GM19372 (cell line): ENCODE results near the gene TREM2.
"Not testable (repeated sequence)": the region's sequence is repeated elsewhere in the genome, so short reads cannot be mapped to it uniquely, and the experiment has no call there.

ENCODE experiments used
- ATAC-seq: cut with Tn5 transposase; IDR thresholded peaks from one replicate; pipeline ENCODE4 v1.9.1; 2021; ENCODE audit warnings: mild to moderate bottlenecking, low read depth, moderate library complexity; ENCODE audit not compliant: unreplicated experiment

Gene TREM2

DNA sequence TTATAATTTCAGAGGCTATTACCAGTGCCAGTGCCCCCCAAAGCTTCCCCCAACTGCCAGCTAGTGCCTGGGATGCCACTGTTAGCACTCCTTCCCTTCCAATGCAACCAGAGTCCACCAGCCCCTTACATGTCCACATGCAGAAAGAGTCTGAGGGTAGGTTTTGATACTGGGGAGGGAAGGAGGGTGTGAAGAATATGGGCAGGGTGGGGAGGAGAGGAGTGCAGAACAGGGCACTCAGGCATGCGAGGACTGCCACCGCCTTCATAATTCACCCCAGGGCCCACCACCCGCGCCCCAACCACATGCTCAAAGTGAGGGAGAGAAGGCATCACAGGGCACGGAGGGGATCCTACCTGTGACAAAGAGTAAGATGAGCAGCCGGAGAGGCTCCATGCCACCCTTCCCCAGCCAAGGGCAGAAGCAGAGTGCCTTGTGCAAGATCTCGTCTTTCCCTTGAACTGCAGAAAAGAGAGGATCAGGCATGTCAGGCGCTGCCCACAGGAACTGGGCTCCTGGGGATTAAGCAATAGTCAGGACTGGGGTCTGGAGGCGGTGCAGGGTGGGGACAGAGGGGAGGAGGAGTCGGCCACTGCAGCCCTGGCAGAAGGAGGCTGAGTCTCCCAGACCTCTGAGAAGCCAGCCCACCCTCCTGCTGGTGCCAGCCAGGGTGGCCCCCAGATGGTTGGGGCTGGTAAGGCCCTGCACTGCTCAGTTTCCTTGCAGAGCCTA, at the start of gene TREM2:
TREM2 (minus strand) TSS at position 430 of the 732 bp plus-strand sequence; CDS start at position 396, 34 bp downstream.
- no peak for ATAC-seq

DNA sequence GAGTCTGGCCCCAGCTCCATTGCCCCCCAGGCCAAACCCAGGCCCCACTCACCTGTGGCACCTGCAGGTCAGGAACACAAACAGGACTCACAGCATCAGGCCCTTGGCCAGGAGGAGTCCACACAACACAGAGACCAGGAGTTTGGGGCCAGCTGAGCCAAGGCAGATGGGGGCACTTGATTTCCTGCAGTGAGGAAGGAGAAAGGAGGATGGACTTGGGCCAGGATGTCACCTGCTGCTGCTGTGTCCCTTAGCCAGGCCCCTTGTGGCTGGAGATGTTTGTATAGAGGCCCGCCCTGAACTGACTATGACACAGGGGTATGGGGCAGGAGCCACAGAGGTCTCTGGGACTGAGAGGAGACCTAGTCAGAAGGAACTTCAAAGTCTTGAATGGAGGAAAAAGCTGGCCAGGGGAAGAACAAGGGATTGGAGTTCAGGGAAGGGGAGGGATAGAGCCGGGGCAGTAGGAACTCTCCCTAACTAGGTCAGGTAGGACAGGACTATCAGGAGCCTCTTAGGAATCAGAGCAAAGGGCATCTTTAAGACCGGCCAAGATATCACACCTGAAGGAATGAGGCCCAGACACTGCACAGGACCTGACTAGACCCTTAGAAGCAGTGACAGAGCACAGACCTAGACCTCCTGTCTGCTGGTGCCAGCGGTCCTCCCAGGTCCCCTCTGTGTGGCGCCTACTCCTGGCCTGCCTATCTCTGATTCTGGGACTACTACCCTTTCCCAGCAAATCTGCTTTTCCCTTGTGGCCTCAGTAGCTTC, 46.8 kb upstream of the TREM2 start:
- ATAC-seq: no peak

DNA sequence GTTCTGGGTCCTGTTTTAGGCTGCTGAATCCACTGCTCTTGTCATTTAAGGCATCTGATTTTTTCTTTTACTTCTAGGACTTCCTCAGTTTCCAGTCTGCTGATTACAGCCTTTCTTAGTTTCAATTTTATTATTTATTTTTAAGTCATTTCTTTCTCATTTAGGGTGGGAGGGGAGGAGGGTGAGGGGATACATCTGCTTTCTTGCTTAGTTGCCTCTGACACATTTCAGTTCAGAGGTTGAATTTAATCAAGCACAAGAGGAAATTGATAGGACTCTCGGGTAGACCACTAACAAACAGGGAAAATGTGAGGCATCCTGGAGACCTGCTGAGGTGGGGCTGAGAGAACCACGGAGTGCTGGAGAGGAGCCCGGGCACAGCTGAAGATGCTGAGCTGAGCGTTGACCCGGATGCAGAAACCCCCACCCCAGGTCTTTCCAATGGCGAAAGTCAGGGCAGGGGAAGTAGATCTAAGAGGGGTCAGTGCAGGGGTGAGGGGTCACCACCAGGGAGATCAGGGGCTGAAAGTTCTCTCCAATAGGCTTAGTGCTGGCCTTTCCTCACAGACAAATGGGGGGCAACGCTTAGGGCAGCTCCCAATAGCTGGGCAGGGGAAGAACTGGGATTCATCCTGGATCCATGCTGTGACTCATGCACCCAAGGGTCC, 45.7 kb upstream of the TREM2 start:
- no peak for ATAC-seq

DNA sequence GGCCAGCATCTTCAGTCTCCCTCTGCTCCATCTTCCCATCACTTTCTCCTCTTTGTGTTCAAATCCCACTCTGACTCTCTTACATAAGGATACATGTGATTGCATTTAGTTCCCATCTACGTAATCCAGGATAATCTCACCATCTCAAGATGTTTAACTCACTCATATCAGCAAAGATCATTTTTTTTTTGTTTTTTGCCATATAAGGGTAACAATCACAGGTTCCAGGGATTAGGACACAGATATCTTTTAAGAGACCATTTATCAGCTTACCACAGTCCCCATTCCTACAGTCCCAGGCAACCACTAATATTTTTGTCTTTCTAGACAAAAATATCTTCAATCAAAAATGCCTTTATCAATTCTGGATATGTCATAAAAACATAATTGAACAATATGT, 41.2 kb upstream of the TREM2 start:
- no peak for ATAC-seq

DNA sequence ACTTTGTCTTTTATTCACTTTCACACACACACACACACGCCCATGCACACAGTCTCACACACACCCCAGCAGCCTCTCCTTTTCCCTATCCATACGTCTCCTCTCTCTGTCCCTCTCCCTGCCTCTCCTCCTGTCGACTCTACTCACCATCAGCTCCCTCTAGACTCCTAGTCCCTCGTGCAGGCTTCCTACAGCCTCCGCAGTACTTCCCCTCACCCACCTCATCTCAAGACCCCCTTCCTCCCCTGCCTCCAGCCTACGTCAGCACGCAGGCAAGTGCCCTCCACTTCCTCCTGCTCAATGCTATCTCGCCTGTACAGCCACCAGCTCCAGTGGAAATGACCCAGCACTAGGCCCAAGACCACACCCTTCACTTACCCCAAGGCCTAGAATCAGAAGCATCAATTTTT, 38.9 kb upstream of the TREM2 start:
- no peak for ATAC-seq

DNA sequence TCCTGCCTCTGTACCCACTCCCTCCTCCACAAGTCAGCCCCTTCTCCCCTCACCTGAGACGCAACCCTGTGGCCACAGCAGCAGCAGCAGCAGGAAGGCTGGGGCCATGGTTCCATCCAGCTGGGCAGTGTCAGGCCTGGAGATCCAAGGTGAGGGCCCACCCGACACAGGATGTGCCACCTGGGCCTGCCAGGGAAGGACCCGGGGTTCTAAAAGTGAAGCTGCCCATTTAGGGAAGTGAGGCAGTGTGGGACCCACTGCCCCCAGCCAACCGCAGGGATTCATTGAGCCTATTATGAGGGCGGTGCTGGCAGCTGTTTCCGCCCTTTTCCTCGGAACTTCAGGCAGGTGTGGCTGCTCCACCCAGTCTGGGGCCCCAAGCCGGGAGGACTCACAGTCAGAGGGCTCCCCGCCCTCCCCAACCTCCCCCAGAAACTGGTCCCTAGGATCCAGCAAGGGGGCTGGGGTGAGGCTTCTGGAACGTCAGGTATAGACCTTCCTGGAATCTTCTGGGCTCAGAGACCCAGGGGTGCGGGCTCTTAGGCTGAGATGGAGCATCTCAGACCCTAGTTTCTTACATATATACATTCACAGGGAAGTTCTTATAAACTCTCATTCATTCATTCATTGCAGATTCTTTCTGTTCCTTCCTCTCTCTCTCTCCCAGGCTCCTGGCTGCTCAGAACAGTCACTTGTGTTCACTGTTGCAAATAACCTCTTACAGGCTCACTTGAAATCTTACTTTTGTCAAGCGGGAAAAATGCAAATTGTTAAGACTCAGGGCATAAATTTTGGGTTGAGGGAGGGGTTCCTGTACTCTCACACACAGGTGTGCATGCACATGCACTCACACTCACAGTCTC, 38.2 kb upstream of the TREM2 start, which contains the start of gene TREML2:
TREML2 (minus strand) TSS at position 249 of the 863 bp plus-strand sequence; CDS start at position 108, 141 bp downstream.
- no peak for ATAC-seq

DNA sequence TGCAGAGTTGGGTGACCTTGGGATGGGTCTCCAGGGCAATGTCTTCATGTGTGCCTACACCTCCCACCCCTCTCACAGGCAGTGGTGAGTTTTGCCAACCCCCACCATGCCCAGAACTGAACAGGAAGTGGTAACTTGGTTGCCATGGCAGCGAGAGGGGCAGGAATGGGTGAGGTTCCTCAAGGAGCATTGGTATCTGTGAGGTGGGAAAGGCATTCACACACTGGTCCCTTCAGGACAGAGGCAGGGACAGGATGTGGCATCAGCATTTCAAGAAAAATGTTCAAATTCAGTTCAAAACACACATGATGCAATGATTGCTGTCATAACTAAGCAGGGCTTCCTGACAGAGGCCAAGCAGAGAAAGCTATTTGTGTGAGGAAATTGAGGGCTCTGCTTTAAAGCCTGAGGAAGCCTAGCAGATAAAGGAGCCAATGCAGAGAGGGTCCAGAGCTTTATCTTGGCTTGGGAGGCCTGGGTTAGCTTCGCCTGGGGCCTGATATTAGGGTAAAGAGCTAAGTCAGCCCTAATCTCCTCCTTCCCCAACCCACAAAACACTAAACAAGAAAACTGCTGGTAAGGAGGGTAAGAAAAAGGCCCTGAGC, 37.5 kb upstream of the TREM2 start:
- no peak for ATAC-seq

DNA sequence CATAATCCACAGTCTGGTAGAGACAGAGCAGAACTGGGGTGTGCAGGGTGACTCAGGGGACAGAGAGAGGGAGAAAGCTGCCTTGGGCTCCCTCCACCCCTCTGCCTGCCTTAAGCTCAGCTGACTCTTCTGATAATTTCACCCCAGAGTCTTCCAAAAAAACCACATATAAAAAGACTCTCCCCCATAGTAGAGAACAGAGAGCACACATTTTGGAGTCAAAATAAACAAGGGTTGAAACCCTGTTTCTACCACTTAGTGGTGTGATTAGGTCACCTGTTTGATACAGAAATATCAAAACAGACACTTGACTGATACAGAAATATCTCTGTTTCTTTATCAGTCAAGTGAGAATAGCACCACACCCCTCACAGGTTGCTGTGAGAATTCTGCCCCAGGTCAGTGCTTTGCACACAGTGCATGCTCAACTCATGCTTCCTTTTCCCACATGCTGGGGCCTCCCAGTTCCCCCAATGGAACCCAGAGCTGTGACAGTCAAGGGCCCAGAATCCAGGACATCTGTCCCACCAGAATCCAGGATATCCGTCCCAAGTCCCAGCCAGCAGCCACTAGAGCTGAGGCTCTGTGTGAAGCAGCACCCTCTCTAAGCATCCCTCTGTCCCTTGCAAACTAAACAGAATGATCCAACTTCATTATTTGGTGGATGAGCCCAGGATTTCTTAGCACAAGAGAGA, 36.8 kb upstream of the TREM2 start:
- no peak for ATAC-seq

DNA sequence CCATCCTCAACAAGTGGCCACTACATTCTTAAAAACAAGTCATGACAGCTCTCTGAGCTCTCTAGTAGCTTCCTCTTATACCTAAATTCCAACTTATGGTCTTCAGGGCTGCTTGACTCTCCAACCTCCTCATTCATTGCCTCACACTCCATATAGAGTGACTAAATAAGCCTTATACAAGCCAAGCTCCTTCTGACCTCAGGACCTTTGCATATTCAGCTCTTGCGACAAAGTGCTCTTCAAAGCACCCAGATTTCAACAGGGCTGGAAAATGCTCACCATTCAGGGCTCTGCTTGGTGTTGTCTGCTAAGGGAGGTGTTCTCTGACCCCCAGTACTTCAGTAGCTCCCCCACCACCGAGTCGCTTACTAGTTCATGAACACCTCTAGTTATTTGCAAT, 34.3 kb upstream of the TREM2 start:
- no peak for ATAC-seq

DNA sequence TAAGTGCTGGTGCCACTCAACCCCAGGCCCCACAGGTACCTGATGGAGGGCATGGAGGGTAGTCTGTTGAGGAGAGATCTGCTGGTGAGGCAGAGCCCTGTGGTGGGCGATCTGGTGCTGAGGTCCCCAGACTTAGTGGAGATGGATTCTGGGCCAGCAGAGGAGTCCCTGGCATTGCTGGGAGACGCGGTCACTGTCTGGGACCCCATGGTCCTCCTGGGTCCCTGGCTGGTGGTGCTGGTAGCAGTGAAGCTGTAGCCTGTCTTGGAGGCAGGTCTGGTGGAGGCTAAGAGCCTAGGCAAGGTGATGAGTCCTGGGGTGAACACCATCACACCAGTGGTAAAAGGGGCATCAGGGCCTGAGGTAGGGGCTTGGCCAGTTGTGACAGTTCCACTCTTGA, 31.5 kb upstream of the TREM2 start:
- no peak for ATAC-seq

DNA sequence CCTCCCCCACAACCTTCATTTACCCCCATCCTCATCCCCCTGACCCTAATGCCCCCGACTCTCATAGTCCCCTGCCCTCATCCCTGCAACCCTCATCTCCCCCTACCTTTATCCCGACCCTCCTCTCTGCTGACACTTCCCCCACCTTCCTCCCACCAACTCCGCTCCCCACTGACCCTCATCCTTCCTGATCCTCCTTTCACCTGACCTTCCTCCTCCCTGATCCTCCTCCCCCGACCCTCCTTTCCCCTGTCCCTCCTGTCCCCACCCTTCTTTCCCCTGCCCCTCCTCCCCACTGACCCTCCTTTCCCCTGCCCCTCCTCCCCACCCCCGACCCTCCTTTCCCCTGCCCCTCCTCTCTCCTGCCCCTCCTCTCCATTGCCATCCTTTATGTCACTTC, 31.0 kb upstream of the TREM2 start:
- no peak for ATAC-seq

DNA sequence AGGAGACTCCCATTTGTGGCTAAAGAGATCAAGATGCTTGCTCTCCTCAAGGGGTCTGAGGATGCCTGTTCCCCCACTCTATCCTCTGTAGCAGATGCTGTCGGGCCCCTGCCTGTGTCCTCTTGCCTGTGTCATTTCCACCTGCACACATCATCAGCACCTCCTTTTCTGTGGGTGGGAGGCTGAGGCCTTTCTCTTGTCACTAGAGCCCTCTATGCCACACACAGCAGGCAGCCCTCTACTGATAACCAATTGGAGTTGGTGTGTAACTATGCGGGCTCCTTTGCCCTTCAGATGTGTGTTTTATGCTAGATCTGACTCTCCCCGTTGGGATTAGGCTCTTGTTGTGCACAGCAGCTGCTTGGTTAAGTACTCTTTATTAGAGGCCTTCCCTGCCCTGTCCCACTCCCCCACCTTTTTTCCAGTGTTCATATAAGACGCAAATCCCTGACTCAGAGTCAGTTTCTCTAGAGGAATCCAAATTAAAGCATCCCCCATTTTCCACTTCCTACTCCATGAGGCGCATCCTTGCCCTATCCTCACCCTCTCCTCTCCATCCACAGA, 30.3 kb upstream of the TREM2 start:
- no peak for ATAC-seq

DNA sequence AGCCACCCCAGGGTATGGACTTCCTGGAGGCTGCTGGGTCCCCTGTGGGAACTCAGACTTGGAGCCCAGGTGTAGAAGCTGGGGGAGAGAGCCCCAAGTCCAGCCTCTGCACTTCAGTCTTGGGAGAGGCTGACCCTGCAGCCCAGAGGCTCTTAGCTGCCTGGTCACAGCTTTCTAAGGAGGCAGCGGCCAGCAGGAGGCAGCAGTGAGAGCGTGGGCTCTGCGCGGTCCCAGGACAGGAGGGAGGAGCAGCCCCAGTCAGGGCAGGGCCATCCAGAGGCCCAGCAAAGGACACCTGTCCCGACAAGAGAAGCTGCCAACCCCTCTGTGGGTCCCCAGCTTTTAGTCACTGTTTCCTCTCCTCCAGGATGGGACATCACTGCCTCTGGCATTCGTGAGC, 28.7 kb upstream of the TREM2 start:
- ATAC-seq: no peak

DNA sequence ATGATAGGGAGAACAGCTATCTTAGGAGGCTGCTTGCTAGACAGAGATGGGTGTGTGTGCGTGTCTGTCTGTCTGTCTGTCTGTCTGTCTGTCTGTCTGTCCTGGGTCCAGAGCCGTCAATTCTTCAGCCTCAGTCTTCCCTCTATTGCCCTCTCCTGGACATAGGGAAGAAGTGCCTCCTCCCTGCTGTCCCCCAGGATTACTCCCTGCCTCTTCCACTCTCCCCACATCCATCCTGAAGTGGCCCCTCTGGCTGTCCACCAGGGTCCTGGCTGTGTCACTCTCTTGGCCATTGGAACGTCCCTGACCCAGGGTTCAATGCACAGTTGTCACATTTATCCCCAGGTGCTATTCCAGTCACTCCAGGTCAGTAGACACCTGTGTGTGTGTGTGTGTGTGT, 27.9 kb upstream of the TREM2 start:
- ATAC-seq: no peak

DNA sequence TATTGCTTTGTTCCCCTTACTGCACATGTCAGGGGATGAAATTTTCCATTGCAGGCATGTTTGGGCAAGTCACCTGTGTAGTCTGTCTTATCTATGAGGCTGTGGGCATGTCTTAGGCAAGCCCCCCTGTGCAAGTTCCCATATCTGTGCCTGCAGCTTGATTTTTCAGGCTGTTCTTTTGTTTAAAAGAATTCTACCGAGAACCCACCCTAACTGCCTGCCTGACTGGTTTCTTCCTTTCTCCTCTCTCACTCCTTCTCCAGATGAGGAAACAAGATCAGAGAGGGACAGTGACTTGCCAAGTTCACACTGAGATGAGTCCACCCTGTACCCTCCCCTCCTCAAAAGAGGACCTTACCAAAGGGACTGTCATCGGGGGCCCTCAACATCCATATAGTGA, 27.1 kb upstream of the TREM2 start:
- no peak for ATAC-seq

DNA sequence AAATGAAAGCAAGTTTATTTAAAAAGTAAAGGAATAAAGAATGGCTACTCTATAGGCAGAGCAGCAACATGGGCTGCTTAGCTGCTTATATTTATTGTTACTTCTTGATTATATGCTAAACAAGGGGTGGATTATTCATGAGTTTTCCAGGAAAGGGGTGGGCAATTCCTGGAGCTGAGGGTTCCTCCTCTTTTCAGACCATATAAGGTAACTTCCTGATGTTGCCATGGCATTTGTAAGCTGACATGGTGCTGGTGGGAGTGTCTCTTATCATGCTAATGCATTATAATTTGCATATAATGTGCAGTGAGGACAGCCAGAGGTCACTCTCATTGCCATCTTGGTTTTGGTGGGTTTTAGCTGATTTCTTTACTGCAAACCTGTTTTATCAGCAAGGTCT, 26.1 kb upstream of the TREM2 start:
- ATAC-seq: not testable (repeated sequence)

DNA sequence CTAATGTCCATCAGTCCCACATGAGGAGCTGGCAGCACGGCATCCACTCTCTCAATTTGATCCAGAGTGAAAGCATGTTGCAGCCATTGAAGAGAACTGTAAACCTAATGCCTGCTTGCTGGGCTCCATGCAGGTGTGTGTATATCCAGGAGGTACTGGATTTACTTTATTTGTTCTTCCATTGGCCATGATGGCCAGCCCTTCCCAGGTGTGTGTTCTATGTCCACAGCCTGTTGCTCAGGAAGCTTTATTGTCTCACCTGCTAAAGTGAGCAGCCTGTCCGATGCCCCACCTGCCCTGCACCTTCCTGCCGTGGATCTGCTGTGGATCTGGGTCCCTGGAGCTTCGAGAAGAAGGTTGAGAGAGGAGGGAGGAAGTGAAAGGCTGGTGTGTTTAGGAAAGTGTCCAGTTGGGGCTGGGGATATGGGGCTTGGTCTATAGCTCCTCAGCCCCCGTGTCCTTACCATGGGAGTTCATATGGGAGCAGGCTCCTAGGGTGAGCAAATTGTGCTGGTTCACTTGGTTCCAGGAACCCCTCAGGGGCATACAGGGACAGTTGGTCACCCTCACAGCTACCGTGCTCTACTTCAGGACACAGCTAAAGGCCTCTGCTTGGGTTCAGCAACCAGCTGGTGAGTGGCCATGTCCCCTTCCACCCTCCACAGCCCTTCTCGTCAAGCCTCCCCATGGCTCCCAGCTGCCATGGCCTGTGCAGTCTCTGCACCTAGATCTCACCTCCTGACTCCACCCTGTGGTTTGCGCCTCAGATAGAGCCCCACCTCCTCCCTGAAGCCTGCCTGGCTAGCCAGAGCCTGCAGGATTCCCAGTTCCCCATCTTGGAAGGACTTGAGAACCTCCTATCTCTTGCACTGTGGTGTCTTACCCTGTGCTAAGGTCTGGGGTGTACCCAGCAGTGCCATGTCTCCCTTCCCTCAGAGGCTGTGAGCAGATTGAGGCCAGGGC, 25.3 kb upstream of the TREM2 start:
- no peak for ATAC-seq

DNA sequence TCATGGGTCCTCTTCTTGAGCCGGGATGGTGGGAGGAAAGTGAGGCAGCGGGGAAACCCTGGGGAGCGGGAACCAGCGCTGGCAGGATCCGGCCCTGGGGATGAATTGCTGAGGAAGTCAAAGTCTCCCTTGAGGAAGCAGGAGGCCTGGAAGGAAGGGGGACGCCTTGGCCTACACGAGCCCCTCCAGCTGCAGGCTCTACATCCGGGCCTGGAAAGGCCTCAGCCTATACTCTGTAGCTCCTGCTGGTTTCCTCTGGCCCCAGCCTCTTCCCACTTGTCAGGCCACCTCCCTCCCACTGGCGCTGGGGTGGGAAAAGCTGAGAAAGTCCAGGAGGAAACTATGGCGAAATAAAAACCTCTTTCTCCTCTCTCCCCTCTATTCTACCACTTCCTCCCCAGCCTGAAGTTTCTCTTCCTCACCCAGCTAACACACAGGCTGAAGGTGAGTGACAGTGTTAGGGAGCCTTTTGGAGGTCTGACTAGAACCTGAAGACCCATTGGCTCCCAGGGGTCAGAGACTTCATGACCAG, 23.2 kb upstream of the TREM2 start:
- no peak for ATAC-seq
